ENCODE data around the gene YIF1A.
"Not testable (repeated sequence)": the region's sequence is repeated elsewhere in the genome, so short reads cannot be mapped to it uniquely, and the experiment has no call there.

The YIF1A gene

DNA sequence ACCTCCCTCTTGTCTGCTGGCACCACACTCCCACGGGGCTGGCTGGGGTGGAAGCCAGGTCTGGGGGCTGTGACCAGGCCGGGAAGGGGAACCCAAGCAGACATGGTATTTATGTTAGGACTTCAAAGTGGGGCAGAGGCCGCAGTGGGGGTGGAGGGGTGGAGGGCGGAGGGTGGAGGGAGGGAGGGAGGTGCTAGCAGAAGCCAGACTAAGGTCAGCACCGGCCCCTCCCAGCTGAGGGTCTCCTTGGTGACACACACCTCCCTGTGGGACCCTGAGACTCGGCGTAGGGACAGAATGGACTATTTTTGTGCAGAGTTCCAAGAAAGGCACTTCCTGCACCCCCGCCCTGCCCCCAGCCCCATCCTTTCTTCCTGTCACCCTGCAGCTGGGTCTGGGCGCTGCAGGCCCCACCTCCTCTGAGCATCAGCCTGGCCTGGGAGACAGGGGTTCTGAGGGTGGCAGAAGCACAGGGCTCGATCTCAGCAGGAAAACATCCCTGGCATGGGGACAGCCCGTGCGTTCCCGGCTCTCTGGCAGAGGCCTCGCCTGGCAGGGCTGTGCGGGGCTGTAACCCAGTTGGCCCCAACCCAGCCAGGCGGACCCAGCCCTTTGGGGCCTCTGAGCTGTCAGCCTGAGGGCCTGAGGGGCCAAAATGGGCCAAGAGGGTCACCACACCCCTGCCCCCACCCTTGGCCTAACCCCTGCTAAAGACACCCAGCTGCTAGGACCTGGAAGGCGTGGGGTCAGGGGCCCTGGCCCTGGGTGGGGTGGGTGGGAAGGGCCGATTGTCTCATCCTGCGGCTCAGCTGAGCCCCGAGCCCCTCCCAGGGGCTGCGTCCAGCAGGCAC lies 37.5 kb upstream of the YIF1A start:
- DNase-seq (ENCODE audit: low read depth), result no peak

DNA sequence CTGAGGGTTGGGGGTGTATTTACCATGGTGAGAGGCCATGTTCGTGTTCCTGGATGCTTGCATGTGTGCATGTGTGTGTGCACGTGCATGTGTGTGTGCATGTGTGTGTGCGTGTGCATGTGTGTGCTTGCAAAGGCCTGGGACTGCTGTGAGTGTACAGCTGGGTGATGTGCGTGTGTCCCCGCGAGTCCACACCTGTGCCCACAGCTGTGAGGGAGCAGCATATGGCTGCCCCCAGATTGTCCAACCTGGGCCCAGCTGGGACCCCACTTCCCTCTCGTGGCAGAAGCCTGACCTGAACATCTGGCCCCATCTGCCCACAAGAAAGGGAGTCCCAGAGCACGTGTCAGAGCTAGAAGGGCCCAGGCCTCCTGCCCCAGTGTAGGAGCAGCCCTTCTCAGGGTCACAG lies 36.3 kb upstream of the YIF1A start:
- no peak for DNase-seq (ENCODE audit: low read depth)

DNA sequence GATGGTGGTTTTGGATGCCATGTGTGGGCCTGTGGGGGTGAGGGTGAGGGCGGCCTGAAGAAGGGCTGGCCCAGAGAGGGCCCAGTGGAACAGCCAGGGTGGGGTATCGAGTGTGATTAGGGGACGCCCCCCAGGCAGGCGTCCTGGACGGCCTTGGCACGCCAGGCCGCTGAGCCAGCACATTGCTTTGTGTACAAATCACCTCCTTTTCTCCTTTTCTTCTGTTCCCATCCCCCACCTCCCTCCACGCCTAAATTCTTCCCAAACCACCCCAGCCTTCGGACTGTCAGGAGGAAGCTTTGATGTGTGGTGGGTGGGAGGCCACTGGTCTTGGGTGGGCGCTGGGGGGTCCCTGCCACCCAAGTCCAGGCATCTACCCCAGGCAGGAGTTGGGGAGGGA lies 35.7 kb upstream of the YIF1A start:
- DNase-seq (ENCODE audit: low read depth), result no peak

DNA sequence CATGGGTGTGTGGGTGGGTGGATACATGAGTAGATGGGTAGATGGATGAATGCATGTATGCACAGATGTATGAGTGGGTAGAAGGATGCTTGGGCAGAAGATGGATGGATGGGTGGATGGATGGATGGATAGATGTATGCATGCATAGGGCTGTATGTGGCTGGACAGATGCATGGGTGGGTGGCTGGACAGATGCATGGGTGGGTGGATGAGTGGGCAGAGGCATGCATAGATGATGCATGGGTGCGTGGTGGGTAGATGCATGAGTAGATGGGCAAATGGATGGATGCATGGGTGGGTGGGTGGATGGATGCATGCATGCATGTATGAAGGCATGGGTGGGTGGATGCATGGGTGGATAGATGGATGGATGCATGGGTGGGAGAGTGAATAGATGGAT lies 34.7 kb upstream of the YIF1A start:
- no peak for DNase-seq (ENCODE audit: low read depth)

DNA sequence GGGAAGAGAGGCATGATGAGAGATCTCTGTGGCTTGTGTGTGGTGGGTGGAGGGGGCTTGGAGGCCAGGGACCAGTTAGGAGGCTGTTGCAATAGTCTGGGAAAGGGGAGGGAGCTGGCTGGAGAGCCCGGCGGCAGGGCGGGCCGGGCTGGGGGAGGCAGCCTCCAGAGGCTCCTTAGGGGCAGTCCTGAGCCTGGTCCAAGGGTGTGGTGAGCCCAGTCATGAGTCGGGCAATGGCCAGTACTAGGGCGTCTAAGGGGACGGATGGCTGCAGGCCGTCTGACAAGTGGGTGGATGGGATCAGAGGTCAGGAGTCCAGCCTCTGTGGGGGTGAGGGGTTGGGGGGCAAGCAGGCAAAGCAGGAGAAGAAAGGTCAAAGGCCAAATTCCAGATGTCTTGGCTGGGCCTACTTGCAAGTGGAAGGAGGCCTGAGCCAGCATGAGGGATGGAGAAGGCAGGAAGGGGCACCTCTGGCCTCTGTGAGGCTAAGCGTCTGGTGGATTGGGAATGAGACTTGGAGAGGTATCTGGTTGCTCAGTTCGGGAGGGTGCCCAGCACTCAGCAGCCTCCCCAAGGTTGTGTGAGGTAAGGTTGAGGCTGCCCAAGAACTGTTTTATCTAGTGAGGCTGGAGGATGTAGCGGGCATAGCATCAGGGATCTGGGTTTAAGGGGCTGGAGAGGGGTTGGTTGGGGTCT lies 33.9 kb upstream of the YIF1A start:
- no peak for DNase-seq (ENCODE audit: low read depth)

DNA sequence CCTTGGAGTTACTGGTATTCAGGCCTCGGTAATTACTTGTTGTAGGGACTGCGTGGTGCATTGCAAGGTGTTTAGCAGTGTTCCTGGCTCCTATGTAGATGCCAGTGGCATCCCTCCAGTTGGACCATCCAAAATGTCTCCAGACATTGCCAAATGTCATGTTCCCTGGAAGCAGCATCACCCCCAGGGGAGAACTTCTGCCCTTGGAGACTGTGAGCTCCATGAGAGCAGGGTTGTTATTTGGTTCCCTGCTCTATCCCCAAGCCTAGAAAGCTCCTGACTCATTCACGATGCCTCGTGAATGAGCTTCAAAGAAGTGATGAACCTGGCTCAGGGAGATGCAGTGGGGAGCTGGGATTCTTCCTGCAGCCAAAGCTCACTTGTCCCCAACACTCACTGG lies 32.7 kb upstream of the YIF1A start:
- no peak for DNase-seq (ENCODE audit: low read depth)

DNA sequence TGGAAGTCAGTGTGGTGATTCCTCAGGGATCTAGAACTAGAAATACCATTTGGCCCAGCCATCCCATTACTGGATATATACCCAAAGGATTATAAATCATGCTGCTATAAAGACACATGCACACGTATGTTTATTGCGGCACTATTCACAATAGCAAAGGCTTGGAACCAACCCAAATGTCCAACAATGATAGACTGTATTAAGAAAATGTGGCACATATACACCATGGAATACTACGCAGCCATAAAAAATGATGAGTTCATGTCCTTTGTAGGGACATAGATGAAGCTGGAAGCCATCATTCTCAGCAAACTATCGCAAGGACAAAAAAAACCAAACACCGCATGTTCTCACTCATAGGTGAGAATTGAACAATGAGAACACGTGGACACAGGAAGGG lies 31.8 kb upstream of the YIF1A start:
- DNase-seq (ENCODE audit: low read depth), result not testable (repeated sequence)

DNA sequence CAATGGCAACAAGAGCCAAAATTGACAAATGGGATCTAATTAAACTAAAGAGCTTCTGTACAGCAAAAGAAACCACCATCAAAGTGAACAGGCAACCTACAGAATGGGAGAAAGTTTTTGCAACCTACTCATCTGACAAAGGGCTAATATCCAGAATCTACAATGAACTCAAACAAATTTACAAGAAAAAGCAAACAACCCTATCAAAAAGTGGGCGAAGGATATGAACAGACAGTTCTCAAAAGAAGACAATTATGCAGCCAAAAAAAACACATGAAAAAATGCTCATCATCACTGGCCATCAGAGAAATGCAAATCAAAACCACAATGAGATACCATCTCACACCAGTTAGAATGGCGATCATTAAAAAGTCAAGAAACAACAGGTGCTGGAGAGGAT lies 31.3 kb upstream of the YIF1A start:
- not testable (repeated sequence) for DNase-seq (ENCODE audit: low read depth)

DNA sequence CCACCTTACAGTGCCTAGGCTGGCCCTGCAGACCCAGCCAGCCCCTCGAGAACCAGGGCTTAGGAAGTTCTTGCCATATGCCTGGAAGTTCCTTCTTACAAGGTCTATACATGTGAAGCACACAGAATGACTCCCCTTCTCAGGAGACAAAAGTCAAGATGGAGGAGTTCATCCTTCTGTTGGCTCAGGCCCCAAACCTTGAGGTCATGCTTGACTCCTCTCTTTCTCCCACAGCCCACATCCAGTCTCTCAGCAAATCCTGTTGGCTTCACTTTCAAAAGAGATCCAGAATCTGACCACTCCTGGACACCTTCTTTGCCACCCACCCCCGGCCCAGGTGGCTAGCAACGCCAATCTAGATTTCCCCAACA lies 29.6 kb upstream of the YIF1A start:
- DNase-seq (ENCODE audit: low read depth), result no peak

DNA sequence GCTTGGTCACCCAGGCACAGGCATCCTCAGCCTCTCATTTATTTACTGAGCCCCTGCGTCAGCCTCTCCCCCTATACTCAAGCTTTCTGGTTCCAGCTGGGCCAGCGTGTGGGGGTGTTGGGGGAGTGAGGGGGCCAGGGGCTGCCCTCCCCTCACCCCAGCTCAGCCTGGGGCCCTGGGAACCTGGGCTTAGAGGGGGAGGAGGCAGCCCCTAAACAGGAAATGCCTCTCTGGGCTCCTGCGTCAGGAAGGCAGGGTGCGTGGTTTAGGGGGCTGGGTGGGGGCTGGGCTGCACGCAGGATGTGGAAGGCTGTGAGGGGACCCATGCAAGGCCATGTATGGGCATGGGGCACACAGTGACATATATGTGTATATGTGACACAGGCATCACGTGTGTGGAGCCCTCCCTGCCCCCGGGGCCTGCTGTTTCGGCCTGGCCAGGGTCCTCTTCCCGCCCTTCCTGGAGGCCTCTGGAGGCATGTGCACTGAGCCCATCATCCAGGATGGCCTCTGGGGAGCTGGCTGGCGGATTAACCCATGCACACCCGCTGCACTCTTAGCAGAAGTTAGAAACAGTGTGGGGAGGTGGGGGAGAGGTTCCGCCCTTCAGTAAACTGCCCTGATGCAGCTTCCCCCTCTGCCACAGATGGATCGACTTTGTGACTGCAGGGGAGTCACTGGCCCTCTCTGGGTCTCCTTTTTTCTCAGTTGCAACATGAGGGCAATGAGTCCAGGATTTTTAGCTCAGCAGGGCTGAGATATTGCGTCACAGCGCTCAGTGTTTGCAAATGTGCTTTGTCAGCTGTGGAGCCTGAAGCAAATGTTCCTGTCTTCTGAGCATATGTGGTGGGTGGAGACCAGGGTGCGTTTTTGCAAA lies 29.0 kb upstream of the YIF1A start:
- peak; percentile 63 for DNase-seq (ENCODE audit: low read depth)

DNA sequence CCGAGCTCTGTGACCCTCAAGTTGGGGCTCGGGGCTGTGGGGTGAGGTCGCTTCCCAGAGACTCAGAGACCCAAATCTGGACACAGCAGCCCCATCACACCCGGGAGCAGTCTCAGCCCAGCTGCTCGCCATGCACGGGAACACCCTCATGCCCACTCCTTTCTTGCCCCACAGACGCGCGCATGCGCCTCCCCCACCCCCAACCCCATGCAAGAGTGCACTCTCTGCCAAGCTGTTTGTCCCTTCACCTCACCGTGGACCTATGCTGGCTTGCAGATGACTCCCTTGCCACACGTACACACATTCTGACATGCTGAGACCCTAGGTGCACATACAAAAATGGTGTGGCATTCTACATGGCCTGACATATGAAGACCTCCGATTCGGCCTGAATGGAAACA lies 28.4 kb upstream of the YIF1A start:
- peak; percentile 42 for DNase-seq (ENCODE audit: low read depth)

DNA sequence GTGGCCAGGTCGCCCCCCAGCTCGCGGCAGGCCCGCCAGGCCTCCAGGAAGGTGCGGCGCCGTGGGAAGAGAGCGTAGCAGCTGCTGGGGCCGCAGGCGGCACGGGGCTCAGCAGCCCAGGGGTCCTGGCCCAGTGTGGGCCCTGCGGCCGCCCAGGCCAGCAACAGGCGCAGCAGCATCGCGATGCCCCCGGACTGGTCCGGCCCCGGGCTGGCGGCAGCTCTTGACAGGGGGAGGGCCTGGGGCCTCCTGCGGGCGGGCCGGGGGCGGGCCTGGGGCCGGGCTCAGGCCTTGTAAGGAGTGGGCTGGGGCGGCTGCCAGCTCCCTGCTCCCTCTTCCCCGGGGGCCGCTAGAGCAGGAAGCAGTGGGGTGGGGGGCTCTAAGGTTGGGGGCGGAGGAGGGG lies 27.9 kb upstream of the YIF1A start, which contains the start of gene CD248:
TSS of gene CD248 (minus strand) at position 196 of the 403 bp plus-strand sequence. CDS start at position 179, 17 bp downstream.
- DNase-seq (ENCODE audit: low read depth), result no peak

DNA sequence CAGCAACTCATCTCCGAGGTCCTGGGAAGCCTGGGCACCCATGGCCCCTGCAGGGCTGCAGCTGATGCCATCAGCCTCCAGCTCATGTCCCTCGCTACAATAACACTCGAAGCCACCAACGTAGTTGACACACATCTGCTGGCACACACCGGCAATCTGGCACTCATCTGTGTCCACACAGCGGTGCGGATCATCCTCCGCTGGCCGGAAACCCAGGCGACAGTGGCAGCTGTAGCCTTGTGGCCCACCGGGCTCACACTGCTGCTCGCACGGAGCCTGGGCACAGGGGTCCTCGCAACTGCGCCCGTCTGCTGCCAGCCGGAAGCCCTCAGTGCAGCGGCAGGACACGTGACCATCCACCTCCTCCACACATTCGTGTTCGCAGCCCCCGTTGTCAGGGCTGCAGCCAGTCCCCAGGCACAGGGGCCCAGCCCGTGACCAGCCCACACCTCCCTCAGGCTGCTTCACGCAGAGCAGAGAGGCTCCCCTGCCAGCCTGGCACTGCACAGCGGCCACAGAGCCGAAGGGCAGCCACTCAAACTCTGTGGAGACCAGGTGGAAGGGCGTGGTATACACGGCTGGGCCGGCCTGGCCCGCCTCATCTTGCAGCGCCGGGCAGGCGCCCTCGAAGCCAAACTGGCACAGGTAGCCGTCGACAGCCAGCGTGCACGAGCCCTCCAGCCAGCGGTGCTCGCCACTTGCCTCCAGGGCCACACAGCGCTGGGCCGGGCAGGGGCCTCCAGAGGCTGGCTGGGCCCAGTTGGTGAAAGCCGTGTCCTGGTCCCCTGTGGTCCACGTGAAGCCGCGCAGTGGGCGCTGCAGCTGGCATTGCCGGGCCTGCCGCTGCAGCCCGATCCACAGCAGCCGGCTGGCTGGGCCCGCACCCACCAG lies 27.2 kb upstream of the YIF1A start:
- no peak for DNase-seq (ENCODE audit: low read depth)

DNA sequence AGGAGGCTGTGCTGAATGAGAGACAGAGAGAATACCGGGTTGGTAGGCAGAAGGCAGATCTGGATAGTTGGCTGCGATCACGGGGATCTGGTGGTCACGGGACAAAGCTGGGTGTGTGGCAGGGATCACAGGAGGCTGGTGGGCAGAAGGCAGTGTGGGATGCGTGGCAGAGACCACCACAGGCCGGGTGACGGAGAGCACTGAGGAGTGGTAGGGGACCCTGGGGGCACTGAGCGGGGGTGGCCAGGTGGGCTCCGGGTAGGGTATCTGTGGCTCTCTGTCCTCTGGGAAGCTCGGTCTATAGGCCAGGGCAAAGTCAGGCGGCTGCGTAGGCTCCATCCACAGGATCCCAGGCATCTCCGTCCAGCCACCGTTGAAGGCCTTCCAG lies 26.5 kb upstream of the YIF1A start:
- DNase-seq (ENCODE audit: low read depth), result no peak

DNA sequence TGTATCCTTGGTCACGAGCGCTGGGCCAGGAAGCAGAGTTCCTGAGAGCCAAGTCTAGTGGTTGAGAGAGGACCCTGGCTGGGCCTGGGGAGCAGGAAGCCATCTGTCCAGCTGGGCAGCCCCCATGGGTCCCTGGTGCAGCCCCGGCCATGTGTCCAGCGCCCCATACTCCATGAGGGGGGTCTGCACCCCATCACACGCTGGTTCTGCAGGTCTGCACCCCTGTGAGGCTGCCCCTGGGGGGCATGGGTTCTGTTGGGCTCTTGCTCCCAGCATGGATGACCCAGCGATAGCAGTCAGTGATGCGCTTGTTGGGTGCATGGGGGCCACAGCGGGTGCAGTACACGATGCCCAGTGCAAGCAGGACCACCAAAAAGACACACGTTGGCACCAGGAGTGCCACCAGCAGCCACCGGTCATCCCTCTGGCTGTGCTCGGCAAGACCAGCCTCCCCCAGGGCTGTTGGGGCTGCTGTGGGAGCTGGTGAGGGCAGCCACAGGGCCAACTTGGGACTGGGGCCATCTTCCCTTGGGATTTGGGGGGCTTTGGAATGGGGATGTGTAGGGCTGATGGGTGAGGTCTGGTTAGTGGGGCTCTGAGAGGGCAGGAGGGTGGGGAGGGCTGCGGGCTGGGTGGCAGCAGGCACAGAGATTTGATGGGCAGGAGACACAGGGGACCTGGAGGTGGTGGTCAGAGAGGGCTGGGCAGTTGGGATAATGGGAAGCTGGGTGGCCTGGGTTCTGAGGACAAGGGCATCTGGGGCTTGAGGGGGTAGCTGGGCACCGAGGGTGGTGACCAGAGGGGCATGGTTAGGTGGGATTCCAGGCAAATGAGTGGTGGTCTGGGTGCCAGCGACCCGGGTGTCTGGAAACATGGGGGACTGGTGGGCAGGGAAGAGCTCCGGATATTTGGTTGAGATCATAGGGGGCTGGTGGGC lies 25.9 kb upstream of the YIF1A start:
- no peak for DNase-seq (ENCODE audit: low read depth)

DNA sequence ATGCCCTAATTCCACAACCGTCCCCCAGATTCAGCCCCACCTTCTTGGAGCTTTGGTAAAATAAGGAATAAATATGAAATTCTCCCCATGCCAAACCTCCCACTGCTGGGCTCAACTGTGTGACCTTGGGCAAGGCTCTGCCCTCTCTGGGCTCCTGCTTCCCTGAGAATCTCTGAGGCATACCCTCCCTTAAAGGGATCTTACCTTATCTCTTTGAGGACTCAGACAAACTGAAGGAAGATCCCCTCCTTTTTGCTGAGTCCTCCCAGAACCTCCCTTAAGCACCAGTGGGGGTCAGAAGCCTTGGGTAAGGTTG lies 25.2 kb upstream of the YIF1A start:
- no peak for DNase-seq (ENCODE audit: low read depth)

DNA sequence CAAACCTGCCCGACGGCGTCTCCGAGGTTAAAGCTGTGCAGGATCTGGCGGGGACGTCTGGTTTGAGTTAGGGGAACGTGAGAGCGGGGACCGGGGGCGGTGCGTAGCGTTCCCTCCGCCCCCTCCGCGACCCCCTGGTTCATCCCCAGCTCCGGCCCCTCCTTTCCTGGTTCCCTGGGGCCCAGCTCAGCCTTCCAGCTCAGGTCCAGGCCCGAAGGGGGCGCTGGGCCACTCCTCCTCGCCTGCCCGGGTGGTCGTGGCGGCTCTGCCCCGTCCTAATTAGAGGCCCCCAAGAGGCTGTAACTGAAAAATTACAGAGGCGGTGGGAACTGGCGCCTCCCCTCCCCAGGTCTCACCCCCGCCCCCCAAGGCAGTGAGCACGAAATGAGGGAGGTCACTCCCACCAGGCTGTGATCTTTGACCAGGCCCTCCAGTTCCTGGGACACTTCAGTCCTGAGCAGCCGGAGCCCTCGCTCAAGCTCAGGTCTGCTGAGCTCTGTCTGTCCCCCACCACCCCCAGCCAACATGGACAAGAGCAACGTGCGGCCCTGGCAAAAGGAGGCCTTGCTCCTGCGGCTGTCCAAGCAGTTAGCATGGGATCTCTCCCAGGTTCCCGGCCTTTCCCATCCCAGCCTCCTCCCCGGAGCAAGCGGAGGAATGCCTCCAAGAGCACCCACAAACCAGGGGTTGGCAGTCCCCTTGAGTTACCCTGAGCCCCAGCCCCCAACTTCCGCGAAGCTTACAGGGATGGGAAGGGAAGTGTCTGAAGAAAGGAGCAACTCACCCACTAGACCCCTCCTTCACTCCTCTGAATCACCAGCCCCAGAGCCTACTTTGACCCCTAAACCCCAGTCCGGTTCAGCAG lies 24.6 kb upstream of the YIF1A start:
- DNase-seq (ENCODE audit: low read depth), result no peak

DNA sequence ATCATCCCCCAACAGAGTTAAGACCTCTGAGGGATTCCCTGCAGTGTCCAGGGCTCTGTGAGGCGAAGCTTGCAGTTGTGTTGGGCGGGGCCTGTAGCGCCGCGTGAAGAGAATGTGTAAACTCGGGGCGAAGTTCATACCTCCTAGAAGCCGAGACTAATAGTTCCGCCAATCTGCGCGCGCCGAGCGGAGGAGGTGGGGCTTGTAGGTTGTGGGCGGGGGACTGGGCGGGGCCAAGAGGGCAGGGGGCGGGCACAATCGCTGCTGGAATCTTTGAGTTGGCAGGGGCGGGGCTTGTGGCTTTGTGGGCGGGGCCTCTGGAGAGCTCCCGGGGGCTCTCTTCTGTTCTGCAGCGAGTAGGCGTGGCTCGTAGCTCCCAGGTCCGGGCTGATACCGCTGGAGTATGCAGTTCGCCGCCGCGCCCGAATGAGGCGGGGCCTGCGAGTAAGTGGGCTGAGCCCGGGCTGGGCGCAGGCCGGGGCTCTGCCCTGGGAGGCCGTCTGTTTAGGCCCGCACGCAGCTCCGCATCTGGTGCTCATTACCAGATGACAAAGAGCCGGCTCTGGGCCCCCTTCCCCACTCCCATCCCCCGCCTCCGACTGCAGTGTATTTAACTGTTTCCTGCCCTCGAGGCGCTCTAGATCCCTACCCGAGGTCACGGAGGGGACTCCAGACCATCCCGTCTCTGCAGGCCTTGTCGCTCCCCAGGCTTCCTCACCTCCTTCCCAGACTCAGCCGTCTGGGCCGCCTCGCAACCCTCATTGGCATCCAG lies 23.8 kb upstream of the YIF1A start:
- DNase-seq (ENCODE audit: low read depth), result peak; percentile 99

Data from activated gamma-delta T cell treated with anti-CD3 and anti-CD28 coated beads, Interleukin-2, amount 50 U/mL, for 16 hours (primary cell).